GM21786 (cell line): Measurements from ENCODE around the gene GIGYF2.
"Not testable (repeated sequence)": the region's sequence is repeated elsewhere in the genome, so short reads cannot be mapped to it uniquely, and the experiment has no call there.

Experiments
- ATAC-seq: cut with Tn5 transposase; IDR thresholded peaks from one replicate; pipeline ENCODE4 v1.9.1; 2021; ENCODE audit not compliant: unreplicated experiment

GIGYF2 gene

GRCh38 chr2:232697059-232697806, at the start of gene GIGYF2:
Gene GIGYF2, plus strand, starts transcription at chr2:232697331. Its CDS starts 37,867 bp downstream, at chr2:232735198.
- ATAC-seq, result peak; percentile 76

GRCh38 chr2:232649033-232649432, 48.1 kb upstream of the GIGYF2 start:
- ATAC-seq, result no peak

- no peak for ATAC-seq
These were observed 44.7 kb upstream of the GIGYF2 start for GRCh38 chr2:232652505-232652851.

- no peak for ATAC-seq
These were observed 43.7 kb upstream of the GIGYF2 start for GRCh38 chr2:232653441-232653840.

- no peak for ATAC-seq
These were observed 41.7 kb upstream of the GIGYF2 start for GRCh38 chr2:232655392-232655791.

GRCh38 chr2:232658217-232658785, 38.8 kb upstream of the GIGYF2 start:
- ATAC-seq, result no peak

- ATAC-seq, result no peak
These were observed 37.8 kb upstream of the GIGYF2 start for GRCh38 chr2:232659359-232659758.

- no peak for ATAC-seq
These were observed 34.5 kb upstream of the GIGYF2 start for GRCh38 chr2:232662486-232663260.

- ATAC-seq, result no peak
These were observed 30.9 kb upstream of the GIGYF2 start for GRCh38 chr2:232666051-232666805.

- ATAC-seq, result no peak
These were observed 29.0 kb upstream of the GIGYF2 start for GRCh38 chr2:232667989-232668583.

GRCh38 chr2:232668805-232669444, 28.2 kb upstream of the GIGYF2 start:
- ATAC-seq, result no peak

- no peak for ATAC-seq
These were observed 24.5 kb upstream of the GIGYF2 start for GRCh38 chr2:232672588-232672987.

GRCh38 chr2:232674491-232674890, 22.6 kb upstream of the GIGYF2 start:
- no peak for ATAC-seq

GRCh38 chr2:232675381-232675780, 21.8 kb upstream of the GIGYF2 start:
- ATAC-seq, result no peak

GRCh38 chr2:232680006-232680405, 17.1 kb upstream of the GIGYF2 start:
- ATAC-seq, result no peak

- ATAC-seq, result no peak
These were observed 15.6 kb upstream of the GIGYF2 start for GRCh38 chr2:232681527-232681926.

GRCh38 chr2:232683368-232683767, 13.8 kb upstream of the GIGYF2 start:
- no peak for ATAC-seq

GRCh38 chr2:232685391-232685790, 11.7 kb upstream of the GIGYF2 start:
- not testable (repeated sequence) for ATAC-seq

GRCh38 chr2:232687382-232688160, 9.6 kb upstream of the GIGYF2 start:
- no peak for ATAC-seq

GRCh38 chr2:232688201-232688600, 8.9 kb upstream of the GIGYF2 start:
- ATAC-seq, result no peak
